ENCODE measurements around the gene SH2B3. TPM values are rescaled to one million over a fixed set of nuclear protein-coding genes. Genes with fewer than 3 reads are reported as not detected.

The SH2B3 gene
- total RNA-seq, 1 donor from 2014 or later: 36.4 TPM

DNA sequence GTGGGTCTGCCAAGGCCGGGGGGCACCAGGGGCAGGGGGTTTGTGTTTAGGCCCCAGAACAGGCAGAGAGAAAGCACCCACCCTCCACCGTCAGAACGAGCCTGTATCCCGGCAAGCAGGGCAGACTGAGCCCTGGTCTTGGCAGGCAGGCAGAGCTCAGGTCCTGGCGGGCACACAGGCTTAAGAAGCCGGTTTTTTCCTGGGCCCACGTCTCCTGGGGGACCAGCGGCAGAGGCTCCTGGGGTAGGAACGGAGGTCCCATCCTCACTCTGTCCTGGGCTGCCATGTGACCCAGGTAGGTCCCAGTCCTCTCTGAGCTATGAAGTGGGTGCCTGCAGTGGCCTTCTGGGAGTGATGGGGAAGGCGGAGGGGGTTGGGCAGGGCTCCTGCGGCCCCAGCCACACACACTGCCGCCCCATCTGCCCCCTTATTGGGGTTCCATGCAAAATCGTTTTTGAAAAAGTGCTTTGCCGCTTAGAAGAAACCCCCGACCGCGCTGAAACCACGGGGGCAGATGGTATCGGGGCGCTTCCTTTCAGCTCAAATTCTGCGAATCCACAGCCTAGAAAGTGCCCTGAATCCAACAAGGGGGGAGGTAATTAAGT is 24.2 kb downstream of the SH2B3 start:
- Mint-ChIP-seq H3K4me1 (ENCODE audit: unreplicated experiment) (peaks cover 59% of the 10 kb centered on the region), H3K9me3 (ENCODE audit: unreplicated experiment) (no peaks in the 10 kb centered on the region), H3K27me3 (ENCODE audit: unreplicated experiment) (no peaks in the 10 kb centered on the region), H3K27ac (ENCODE audit: unreplicated experiment) (peak overlapping the region; percentile 78), H3K4me3 (ENCODE audit: unreplicated experiment) (no peak overlapping the region), H3K36me3 (ENCODE audit: unreplicated experiment) (no peaks in the 10 kb centered on the region)
- DNase-seq (ENCODE audit: extremely low spot score, unreplicated experiment): no peak
- TF ChIP-seq, protein P1, sequence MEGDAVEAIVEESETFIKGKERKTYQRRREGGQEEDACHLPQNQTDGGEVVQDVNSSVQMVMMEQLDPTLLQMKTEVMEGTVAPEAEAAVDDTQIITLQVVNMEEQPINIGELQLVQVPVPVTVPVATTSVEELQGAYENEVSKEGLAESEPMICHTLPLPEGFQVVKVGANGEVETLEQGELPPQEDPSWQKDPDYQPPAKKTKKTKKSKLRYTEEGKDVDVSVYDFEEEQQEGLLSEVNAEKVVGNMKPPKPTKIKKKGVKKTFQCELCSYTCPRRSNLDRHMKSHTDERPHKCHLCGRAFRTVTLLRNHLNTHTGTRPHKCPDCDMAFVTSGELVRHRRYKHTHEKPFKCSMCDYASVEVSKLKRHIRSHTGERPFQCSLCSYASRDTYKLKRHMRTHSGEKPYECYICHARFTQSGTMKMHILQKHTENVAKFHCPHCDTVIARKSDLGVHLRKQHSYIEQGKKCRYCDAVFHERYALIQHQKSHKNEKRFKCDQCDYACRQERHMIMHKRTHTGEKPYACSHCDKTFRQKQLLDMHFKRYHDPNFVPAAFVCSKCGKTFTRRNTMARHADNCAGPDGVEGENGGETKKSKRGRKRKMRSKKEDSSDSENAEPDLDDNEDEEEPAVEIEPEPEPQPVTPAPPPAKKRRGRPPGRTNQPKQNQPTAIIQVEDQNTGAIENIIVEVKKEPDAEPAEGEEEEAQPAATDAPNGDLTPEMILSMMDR (IDR thresholded peaks at IDR 0.05): no peak

DNA sequence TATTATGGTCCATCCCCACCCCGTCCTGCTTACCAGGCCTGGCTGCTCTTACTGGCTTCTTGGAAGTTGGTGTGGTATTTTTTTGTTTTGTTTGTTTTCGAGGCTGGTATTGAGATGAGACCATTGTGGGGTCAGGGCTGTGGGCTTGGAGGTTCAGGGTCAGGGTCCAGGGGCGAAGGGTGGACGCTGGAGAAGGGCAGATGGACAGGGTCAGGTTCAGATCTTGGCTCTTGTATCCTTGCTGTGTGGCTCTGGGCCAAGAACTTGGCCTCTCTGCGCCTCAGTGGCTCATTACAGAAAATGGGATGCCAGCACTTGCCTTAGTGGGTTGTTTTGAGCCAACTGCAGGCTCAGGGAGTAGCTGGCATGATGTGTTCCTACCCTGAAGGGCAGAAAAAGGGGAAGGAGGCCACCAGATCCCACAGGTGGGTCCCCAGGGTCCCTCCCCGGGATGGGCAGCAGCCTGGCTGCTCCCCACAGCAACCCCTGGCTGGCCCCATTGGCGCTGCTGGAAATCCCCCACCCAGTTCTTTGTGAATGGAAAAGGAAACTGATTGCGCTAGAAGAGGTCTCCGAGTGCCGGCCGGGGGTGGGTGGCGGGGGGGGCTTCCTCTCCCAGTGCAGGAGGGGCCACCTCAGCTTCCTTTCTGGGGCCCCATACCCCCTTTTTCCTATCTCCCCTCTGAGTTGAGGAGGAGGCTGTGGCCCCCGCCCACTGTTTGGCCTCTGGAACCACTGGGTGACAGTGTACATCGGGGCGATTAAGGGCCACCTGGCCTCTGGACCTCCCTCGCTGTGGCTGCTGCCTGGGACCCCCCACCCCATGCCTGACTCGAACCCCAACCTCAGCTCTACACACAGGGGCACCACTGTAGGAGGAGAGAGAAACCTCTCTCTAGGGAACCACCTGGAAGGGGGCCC is 25.0 kb downstream of the SH2B3 start:
- H3K9me3 Mint-ChIP-seq (ENCODE audit: unreplicated experiment): no peaks in the 10 kb centered on the region
- no peak overlapping the region for H3K4me3 Mint-ChIP-seq (ENCODE audit: unreplicated experiment)
- H3K36me3 Mint-ChIP-seq (ENCODE audit: unreplicated experiment): no peaks in the 10 kb centered on the region
- TF ChIP-seq, protein P1 (IDR thresholded peaks at IDR 0.05): no peak
- H3K4me1 Mint-ChIP-seq (ENCODE audit: unreplicated experiment): peaks cover 59% of the 10 kb centered on the region
- no peaks in the 10 kb centered on the region for H3K27me3 Mint-ChIP-seq (ENCODE audit: unreplicated experiment)
- no peak for DNase-seq (ENCODE audit: extremely low spot score, unreplicated experiment)
- peak overlapping the region; percentile 78 for H3K27ac Mint-ChIP-seq (ENCODE audit: unreplicated experiment)

DNA sequence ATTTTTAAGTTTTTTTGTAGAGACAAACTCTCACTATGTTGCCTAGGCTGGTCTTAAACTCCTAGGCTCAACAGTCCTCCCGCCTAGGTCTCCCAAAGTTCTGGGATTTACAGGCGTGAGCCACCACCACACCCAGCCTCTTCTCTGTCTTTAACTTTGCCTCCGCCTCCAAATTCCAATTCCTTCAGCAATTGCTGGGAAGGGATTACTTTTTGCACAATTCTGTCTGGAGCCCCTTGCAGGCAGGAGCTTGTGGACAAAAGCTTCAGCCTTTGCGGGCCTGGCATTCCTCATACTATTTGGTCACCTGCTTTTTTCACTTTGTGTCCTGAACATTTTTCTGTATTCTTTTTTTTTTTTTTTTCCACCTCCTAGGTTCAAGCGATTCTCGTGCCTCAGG is 26.0 kb downstream of the SH2B3 start:
- TF ChIP-seq, protein P1 (IDR thresholded peaks at IDR 0.05): no peak
- H3K4me3 Mint-ChIP-seq (ENCODE audit: unreplicated experiment): no peak overlapping the region
- H3K27me3 Mint-ChIP-seq (ENCODE audit: unreplicated experiment): no peaks in the 10 kb centered on the region
- H3K27ac Mint-ChIP-seq (ENCODE audit: unreplicated experiment): peak overlapping the region; percentile 76
- no peaks in the 10 kb centered on the region for H3K36me3 Mint-ChIP-seq (ENCODE audit: unreplicated experiment)
- peaks cover 59% of the 10 kb centered on the region for H3K4me1 Mint-ChIP-seq (ENCODE audit: unreplicated experiment)
- no peak for DNase-seq (ENCODE audit: extremely low spot score, unreplicated experiment)
- no peaks in the 10 kb centered on the region for H3K9me3 Mint-ChIP-seq (ENCODE audit: unreplicated experiment)

DNA sequence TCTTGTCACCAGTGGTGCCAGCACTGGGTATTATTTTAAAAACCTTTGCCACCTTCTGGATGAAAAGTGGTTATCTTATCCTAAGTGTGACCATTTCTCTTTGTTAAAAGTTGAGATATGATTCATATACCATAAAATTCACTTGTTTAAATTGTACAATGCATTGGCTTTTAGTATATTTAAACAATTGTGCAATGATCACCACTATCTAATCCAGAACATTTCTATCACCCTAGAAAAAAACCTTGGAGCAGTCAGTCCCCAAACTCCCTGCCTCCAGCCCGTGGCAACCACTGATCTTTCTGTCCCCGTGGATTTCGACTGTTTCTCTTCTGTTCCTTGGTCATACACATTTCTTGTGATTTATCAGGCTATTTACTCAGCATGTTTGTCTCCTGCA is 28.3 kb downstream of the SH2B3 start:
- Mint-ChIP-seq H3K36me3 (ENCODE audit: unreplicated experiment) (no peaks in the 10 kb centered on the region), H3K27ac (ENCODE audit: unreplicated experiment) (peak overlapping the region; percentile 90), H3K27me3 (ENCODE audit: unreplicated experiment) (no peaks in the 10 kb centered on the region), H3K4me1 (ENCODE audit: unreplicated experiment) (peaks cover 69% of the 10 kb centered on the region), H3K4me3 (ENCODE audit: unreplicated experiment) (no peak overlapping the region), H3K9me3 (ENCODE audit: unreplicated experiment) (no peaks in the 10 kb centered on the region)
- TF ChIP-seq, protein P1 (IDR thresholded peaks at IDR 0.05): no peak
- DNase-seq (ENCODE audit: extremely low spot score, unreplicated experiment): no peak

DNA sequence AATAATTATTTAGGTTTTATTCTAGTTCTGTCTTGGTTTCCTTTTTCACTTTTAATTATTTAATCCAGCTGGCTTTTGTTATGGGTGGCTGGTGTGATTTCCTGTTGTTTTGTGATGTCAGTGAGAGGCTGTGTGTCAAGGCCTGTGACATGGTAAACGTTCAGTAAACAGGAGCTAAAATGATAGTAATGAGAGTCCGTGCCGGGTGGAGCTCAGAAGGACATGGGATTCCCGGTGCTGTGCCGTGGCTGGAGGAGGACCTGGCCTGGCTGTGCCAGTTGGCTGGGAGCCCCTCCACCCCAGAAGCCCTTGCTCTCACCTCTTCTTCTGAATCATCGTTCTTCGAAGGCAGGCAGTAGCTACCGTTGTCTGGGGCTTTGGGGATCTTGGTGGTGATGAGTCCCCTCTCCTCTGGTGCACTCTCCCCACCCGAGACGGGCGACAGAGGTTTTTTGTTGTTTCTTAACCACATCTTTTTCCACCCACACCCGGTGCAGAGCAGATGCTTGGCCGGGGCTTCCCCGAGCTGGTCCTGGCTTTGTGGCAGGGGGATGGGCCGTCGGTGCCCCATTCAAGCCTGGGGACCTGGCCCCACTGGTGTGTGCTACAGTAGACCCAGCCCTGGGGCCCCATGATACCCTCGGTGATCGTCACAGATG is 29.1 kb downstream of the SH2B3 start:
- TF ChIP-seq, protein P1 (IDR thresholded peaks at IDR 0.05): no peak
- Mint-ChIP-seq H3K9me3 (ENCODE audit: unreplicated experiment) (no peaks in the 10 kb centered on the region), H3K4me1 (ENCODE audit: unreplicated experiment) (peaks cover 68% of the 10 kb centered on the region), H3K27me3 (ENCODE audit: unreplicated experiment) (no peaks in the 10 kb centered on the region), H3K4me3 (ENCODE audit: unreplicated experiment) (peak overlapping the region; percentile 22), H3K36me3 (ENCODE audit: unreplicated experiment) (no peaks in the 10 kb centered on the region), H3K27ac (ENCODE audit: unreplicated experiment) (peak overlapping the region; percentile 90)
- no peak for DNase-seq (ENCODE audit: extremely low spot score, unreplicated experiment)
